ENCODE measurements around the gene MYADM. TPM values are rescaled to one million over a fixed set of nuclear protein-coding genes. Genes with fewer than 3 reads are reported as not detected.

MYADM gene
- total and polyA plus RNA-seq, 3 experiments from 2014 or later, result 44.2 to 77.8 (median 47.8) TPM

GRCh38 chr19:53864308-53864836 is 3.3 kb upstream of the MYADM start:
- no peak for DNase-seq
- no peaks in the 10 kb centered on the region for H3K36me3 ChIP-seq (ENCODE audit: insufficient read depth, low read length)
- no peaks in the 10 kb centered on the region for H3K9me3 ChIP-seq (ENCODE audit: low read length)
- no peak overlapping the region for H3K4me3 ChIP-seq (ENCODE audit: low read length)
- peaks cover 17% of the 10 kb centered on the region for H3K4me1 ChIP-seq (ENCODE audit: insufficient read depth, low read length)
- Mint-ChIP-seq H3K9me3 (peaks cover 0 to 2% (median 0%) of the 10 kb centered on the region in 5 donors), H3K27ac (peak overlapping the region in 5 of 8 donors; percentile 77 to 100 (median 100)), H3K27me3 (peaks cover 0 to 7% of the 10 kb centered on the region in 2 donors), H3K4me3 (no peak overlapping the region), H3K4me1 (peaks cover 15 to 22% (median 17%) of the 10 kb centered on the region in 3 donors), H3K36me3 (peaks cover 0 to 12% (median 0%) of the 10 kb centered on the region in 3 donors)
- ChIA-PET CTCF (no interaction called here), POLR2A (interaction anchor here (0.5 kb wide), 1 partner anchor 161 kb away, joined by 4 read pairs; no protein-coding TSS in a partner anchor)
- H3K27ac ChIP-seq (ENCODE audit: low read depth, low read length), result no peak overlapping the region
- no peaks in the 10 kb centered on the region for H3K27me3 ChIP-seq (ENCODE audit: insufficient read depth, low read length, poor library complexity, severe bottlenecking)

DNA sequence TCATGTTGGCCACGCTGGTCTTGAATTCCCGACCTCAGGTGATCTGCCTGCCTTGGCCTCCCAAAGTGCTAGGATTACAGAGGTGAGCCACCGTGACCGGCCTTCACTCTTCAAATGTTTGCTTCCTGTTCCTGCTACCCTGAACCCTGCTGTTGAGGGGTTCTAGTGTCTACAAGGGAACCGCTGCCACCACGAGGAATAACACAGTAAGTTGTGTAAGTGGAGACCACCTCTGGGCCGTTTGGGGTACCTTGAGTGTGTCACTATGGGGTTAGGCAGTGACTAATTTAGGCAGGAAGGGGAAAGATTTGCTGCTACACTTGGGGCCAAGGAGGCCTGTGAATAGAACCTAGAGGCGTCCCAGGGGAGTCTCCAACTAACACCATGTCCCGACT is 2.2 kb upstream of the MYADM start:
- Histone ChIP-seq H3K36me3 (ENCODE audit: insufficient read depth, low read length) (no peaks in the 10 kb centered on the region), H3K27me3 (ENCODE audit: insufficient read depth, low read length, poor library complexity, severe bottlenecking) (no peaks in the 10 kb centered on the region), H3K4me3 (ENCODE audit: low read length) (peak overlapping the region; percentile 60), H3K9me3 (ENCODE audit: low read length) (no peaks in the 10 kb centered on the region), H3K4me1 (ENCODE audit: insufficient read depth, low read length) (peaks cover 20% of the 10 kb centered on the region), H3K27ac (ENCODE audit: low read depth, low read length) (peak overlapping the region; percentile 97)
- H3K4me1 Mint-ChIP-seq, result peaks cover 19 to 28% (median 19%) of the 10 kb centered on the region in 3 donors
- peaks cover 0 to 11% of the 10 kb centered on the region in 2 donors for H3K27me3 Mint-ChIP-seq
- H3K4me3 Mint-ChIP-seq, result peak overlapping the region; percentile 74 to 99 (median 96)
- DNase-seq, result no peak
- ChIA-PET CTCF (interaction anchor here (0.8 to 3.7 kb wide), 5 partner anchors 9 to 160 kb away, joined by 3 to 29 read pairs (median 3); partner anchors contain the start of gene PRKCG), POLR2A (interaction anchor here (1.0 to 2.6 kb wide), 3 partner anchors 9 to 271 kb away, joined by 3 to 13 read pairs (median 8); no protein-coding TSS in a partner anchor)
- peaks cover 0 to 16% (median 0%) of the 10 kb centered on the region in 3 donors for H3K36me3 Mint-ChIP-seq
- peak overlapping the region; percentile 99 to 100 (median 100) for H3K27ac Mint-ChIP-seq
- peaks cover 0 to 2% (median 0%) of the 10 kb centered on the region in 5 donors for H3K9me3 Mint-ChIP-seq

DNA sequence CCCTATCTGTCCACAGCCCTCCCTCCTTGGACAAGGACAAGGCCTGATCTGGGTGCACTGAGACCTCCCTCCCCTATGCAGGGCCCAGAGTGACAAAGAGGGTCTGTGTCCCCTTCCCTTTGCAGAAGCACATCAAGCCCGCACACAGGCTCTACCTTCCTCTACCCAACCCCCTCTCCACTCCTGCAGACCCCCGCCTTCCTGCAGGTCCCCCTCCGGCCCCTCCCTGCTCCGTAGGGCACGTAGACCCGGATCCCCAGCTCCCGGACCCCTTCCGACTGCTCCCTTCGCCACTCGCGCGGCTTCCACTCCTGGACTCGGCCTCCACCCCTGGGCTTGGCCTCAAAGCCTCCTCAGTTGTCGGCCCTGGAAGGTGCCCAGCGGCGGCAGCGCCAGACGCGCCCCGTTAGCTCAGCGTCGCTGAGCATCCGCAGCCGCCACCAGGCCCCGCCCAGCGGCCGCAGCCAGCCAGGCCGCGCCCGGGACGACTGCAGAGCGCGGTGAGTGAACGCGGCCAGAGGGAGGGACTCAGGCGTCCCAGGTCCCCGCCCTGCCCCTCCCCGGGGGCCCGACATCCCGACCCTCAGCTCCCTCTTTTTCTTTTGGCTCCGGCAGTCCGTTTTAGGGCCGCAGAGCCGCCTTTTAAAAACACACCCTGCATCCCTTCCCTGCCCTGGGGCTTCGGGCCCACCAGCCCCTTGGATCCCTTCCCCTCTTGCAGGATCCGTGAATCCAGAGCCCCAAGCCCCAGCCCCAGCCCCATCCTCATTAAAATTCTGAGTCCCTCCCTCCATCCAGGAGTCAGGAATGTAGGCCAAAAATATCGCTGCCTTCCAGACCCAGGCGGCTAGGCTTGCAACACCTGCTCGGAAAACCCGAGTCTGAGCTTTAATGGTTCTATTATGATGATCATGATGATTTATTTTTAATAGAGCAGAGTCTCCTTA is 1.5 kb upstream of the MYADM start:
- Mint-ChIP-seq H3K9me3 (peaks cover 0 to 2% (median 0%) of the 10 kb centered on the region in 5 donors), H3K4me3 (peak overlapping the region; percentile 95 to 99 (median 98)), H3K27ac (peak overlapping the region; percentile 99 to 100 (median 100)), H3K36me3 (peaks cover 0 to 21% (median 1%) of the 10 kb centered on the region in 3 donors), H3K4me1 (peaks cover 24 to 35% (median 26%) of the 10 kb centered on the region in 3 donors), H3K27me3 (peaks cover 0 to 16% of the 10 kb centered on the region in 2 donors)
- ChIA-PET CTCF (interaction anchor here (0.8 to 3.7 kb wide), 6 partner anchors 9 to 159 kb away, joined by 3 to 29 read pairs (median 3); partner anchors contain the start of gene PRKCG), POLR2A (interaction anchor here (1.0 to 2.6 kb wide), 4 partner anchors 8 to 323 kb away, joined by 3 to 13 read pairs (median 6); partner anchors contain the start of gene MBOAT7)
- Histone ChIP-seq H3K27ac (ENCODE audit: low read depth, low read length) (peak overlapping the region; percentile 97), H3K4me3 (ENCODE audit: low read length) (peak overlapping the region; percentile 60), H3K4me1 (ENCODE audit: insufficient read depth, low read length) (peaks cover 27% of the 10 kb centered on the region), H3K36me3 (ENCODE audit: insufficient read depth, low read length) (no peaks in the 10 kb centered on the region), H3K9me3 (ENCODE audit: low read length) (no peaks in the 10 kb centered on the region), H3K27me3 (ENCODE audit: insufficient read depth, low read length, poor library complexity, severe bottlenecking) (no peaks in the 10 kb centered on the region)
- DNase-seq, result peak; percentile 64 to 84 (median 72)

GRCh38 chr19:53866865-53867224 is 838 bp upstream of the MYADM start:
- no peaks in the 10 kb centered on the region for H3K27me3 ChIP-seq (ENCODE audit: insufficient read depth, low read length, poor library complexity, severe bottlenecking)
- H3K4me1 ChIP-seq (ENCODE audit: insufficient read depth, low read length), result peaks cover 31% of the 10 kb centered on the region
- ChIA-PET POLR2A (interaction anchor here (0.6 to 2.6 kb wide), 8 partner anchors 10 to 597 kb away, joined by 3 to 14 read pairs (median 4); partner anchors contain the start of genes CNOT3, LENG9, MBOAT7 and PRKCG), CTCF (interaction anchor here (1.0 to 3.7 kb wide), 10 partner anchors 8 to 157 kb away, joined by 3 to 29 read pairs (median 4); partner anchors contain the start of gene PRKCG)
- peaks cover 0 to 2% (median 0%) of the 10 kb centered on the region in 5 donors for H3K9me3 Mint-ChIP-seq
- no peaks in the 10 kb centered on the region for H3K36me3 ChIP-seq (ENCODE audit: insufficient read depth, low read length)
- H3K27ac Mint-ChIP-seq, result peak overlapping the region; percentile 99 to 100 (median 100)
- no peak for DNase-seq
- H3K4me1 Mint-ChIP-seq, result peaks cover 29 to 42% (median 33%) of the 10 kb centered on the region in 3 donors
- no peaks in the 10 kb centered on the region for H3K9me3 ChIP-seq (ENCODE audit: low read length)
- peak overlapping the region; percentile 97 for H3K27ac ChIP-seq (ENCODE audit: low read depth, low read length)
- H3K4me3 ChIP-seq (ENCODE audit: low read length), result peak overlapping the region; percentile 60
- peaks cover 0 to 20% of the 10 kb centered on the region in 2 donors for H3K27me3 Mint-ChIP-seq
- H3K36me3 Mint-ChIP-seq, result peaks cover 0 to 26% (median 5%) of the 10 kb centered on the region in 3 donors
- peak overlapping the region; percentile 95 to 99 (median 98) for H3K4me3 Mint-ChIP-seq

DNA sequence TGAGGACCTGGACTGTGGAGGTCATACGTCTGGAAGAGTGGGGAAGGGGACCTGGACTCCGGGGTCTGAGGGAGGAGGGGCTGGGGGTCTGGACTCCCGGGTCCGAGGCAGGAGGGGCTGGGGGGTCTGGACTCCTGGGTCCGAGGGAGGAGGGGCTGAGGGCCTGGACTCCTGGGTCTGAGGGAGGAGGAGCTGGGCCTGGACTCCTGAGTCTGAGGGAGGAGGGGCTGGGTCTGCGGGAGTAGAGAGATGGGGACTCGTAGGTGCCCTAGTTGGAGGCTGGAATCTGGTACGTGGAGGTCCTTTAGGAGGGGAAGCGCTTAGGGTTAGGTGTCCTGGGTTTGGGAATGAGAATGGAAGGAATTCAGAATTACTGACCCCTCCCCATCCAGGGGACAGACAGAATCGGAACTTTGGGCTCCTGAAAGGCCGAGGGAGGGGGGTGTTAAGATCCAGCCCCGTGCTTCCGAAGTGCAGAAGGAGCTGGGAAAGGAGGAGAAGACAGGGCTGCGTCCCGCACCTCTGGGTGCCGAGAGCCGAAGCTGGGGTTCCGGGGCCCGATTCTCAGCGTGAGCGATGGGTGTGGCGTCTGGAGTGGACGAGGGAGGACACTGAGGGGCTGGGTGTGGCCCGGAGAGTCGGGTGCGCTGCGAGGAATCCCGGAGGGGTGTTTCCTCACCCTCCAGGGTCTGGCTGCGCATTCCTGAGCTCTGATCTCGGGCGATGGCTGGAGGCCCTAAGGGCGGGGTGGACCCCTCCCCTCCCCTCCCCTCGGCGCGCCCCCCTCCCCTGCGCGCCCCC is 608 bp downstream of the MYADM start:
- peak overlapping the region; percentile 97 for H3K27ac ChIP-seq (ENCODE audit: low read depth, low read length)
- peak; percentile 35 to 76 (median 53) for DNase-seq
- H3K27me3 ChIP-seq (ENCODE audit: insufficient read depth, low read length, poor library complexity, severe bottlenecking), result no peaks in the 10 kb centered on the region
- H3K9me3 ChIP-seq (ENCODE audit: low read length), result no peaks in the 10 kb centered on the region
- Mint-ChIP-seq H3K9me3 (peaks cover 0 to 2% (median 0%) of the 10 kb centered on the region in 5 donors), H3K27ac (peak overlapping the region; percentile 99 to 100 (median 100)), H3K27me3 (peaks cover 0 to 20% of the 10 kb centered on the region in 2 donors), H3K36me3 (peaks cover 0 to 34% (median 5%) of the 10 kb centered on the region in 3 donors), H3K4me1 (peaks cover 33 to 51% (median 38%) of the 10 kb centered on the region in 3 donors), H3K4me3 (peak overlapping the region; percentile 95 to 99 (median 98))
- H3K4me1 ChIP-seq (ENCODE audit: insufficient read depth, low read length), result peaks cover 32% of the 10 kb centered on the region
- H3K4me3 ChIP-seq (ENCODE audit: low read length), result peak overlapping the region; percentile 94
- CTCF ChIA-PET, result interaction anchor here (1.0 to 3.7 kb wide), 7 partner anchors 8 to 75 kb away, joined by 3 to 29 read pairs (median 6); partner anchors contain the start of gene PRKCG
- POLR2A ChIA-PET, result interaction anchor here (1.0 to 2.6 kb wide), 7 partner anchors 8 to 595 kb away, joined by 3 to 14 read pairs (median 4); partner anchors contain the start of genes CNOT3, LENG9, MBOAT7 and PRPF31
- no peaks in the 10 kb centered on the region for H3K36me3 ChIP-seq (ENCODE audit: insufficient read depth, low read length)

DNA sequence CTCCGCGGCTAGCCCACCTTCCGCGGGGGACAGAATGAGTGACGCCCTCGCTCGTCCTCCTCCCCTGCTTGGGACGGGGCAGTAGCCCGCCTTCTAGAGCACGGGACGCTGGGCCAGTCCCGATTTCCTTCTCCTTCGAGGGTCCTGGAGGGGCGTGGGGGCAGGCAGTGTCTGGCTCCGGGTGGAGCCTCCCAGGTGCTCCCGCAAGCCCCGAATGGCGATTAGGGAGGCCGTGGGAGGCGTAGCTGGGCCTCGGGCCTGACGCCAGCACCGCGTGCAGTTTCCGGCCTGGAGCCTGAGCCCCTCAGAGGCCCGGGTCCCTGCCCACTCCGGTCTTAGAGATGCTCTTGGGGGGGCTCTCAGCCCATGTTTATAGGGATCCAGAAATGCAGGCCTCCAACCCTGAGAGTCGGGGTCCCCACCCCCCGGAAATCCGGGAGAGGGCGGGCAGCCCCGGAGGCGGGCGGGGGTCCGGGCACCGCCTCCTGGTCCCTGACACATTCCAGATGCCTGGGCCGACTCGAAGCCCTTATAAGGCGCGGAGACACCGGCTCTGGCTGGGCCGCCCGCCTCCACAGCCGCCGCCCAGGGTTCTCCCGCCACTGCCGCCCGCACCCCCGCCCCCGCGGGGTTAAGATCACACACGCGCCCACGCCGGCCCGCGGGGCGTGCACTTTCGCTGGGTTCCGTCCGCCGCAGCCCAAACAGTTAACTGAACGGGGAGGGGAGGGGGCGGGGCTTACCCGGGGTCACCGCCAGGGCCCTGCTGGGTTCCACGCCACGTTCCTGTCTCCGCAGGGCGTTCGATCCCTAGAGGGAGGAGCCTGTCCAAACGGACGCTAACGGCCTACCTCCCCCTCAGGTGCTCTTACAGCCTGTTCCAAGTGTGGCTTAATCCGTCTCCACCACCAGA is 1.5 kb downstream of the MYADM start:
- Histone ChIP-seq H3K4me3 (ENCODE audit: low read length) (peak overlapping the region; percentile 94), H3K27ac (ENCODE audit: low read depth, low read length) (peak overlapping the region; percentile 97), H3K4me1 (ENCODE audit: insufficient read depth, low read length) (peaks cover 41% of the 10 kb centered on the region), H3K9me3 (ENCODE audit: low read length) (no peaks in the 10 kb centered on the region), H3K27me3 (ENCODE audit: insufficient read depth, low read length, poor library complexity, severe bottlenecking) (no peaks in the 10 kb centered on the region), H3K36me3 (ENCODE audit: insufficient read depth, low read length) (peaks cover 8% of the 10 kb centered on the region)
- peaks cover 8 to 42% (median 12%) of the 10 kb centered on the region in 3 donors for H3K36me3 Mint-ChIP-seq
- ChIA-PET POLR2A (interaction anchor here (2.6 kb wide), 1 partner anchor 10 kb away, joined by 14 read pairs; no protein-coding TSS in a partner anchor), CTCF (interaction anchor here (2.1 to 3.7 kb wide), 2 partner anchors 7 to 13 kb away, joined by 6 to 29 read pairs; partner anchors contain the start of gene PRKCG)
- peak overlapping the region; percentile 92 to 100 (median 98) for H3K27ac Mint-ChIP-seq
- H3K27me3 Mint-ChIP-seq, result peaks cover 0 to 24% of the 10 kb centered on the region in 2 donors
- peaks cover 42 to 60% (median 46%) of the 10 kb centered on the region in 3 donors for H3K4me1 Mint-ChIP-seq
- H3K9me3 Mint-ChIP-seq, result peaks cover 0 to 5% (median 0%) of the 10 kb centered on the region in 5 donors
- peak; percentile 88 to 93 (median 91) for DNase-seq
- peak overlapping the region; percentile 86 to 99 (median 97) for H3K4me3 Mint-ChIP-seq

Measured in CD8-positive, alpha-beta memory T cell (primary cell).